NCI-H1694 (cell line): ENCODE measurements around the gene WNT4.

Experiments used
- DNase-seq: peaks from one replicate; lab custom pipeline; 2025; lab: John Stamatoyannopoulos, UW

Gene WNT4

GRCh38 chr1:22143065-22144033 is at the start of gene WNT4:
WNT4 (minus strand) TSS chr1:22143097; CDS start chr1:22142922, 175 bp downstream.
- no peak for DNase-seq

- no peak for DNase-seq
Observed at GRCh38 chr1:22190731-22191130, 47.8 kb upstream of the WNT4 start.

GRCh38 chr1:22190251-22190650 is 47.4 kb upstream of the WNT4 start:
- no peak for DNase-seq

- DNase-seq, result no peak
Observed at GRCh38 chr1:22189619-22190018, 46.7 kb upstream of the WNT4 start.

GRCh38 chr1:22188914-22189313 is 46.0 kb upstream of the WNT4 start:
- DNase-seq, result no peak

GRCh38 chr1:22188436-22188835 is 45.5 kb upstream of the WNT4 start:
- DNase-seq, result no peak

GRCh38 chr1:22186311-22186710 is 43.4 kb upstream of the WNT4 start:
- DNase-seq, result no peak

GRCh38 chr1:22184892-22185612 is 42.2 kb upstream of the WNT4 start:
- peak; percentile 81 for DNase-seq

- no peak for DNase-seq
Observed at GRCh38 chr1:22184454-22184853, 41.6 kb upstream of the WNT4 start.

GRCh38 chr1:22182715-22183114 is 39.8 kb upstream of the WNT4 start:
- no peak for DNase-seq

- no peak for DNase-seq
Observed at GRCh38 chr1:22179197-22179803, 36.4 kb upstream of the WNT4 start.

GRCh38 chr1:22177354-22178003 is 34.6 kb upstream of the WNT4 start:
- no peak for DNase-seq

GRCh38 chr1:22176258-22176657 is 33.4 kb upstream of the WNT4 start:
- no peak for DNase-seq

- DNase-seq, result no peak
Observed at GRCh38 chr1:22174446-22175220, 31.7 kb upstream of the WNT4 start.

- no peak for DNase-seq
Observed at GRCh38 chr1:22171951-22172715, 29.2 kb upstream of the WNT4 start.

- no peak for DNase-seq
Observed at GRCh38 chr1:22169816-22170215, 26.9 kb upstream of the WNT4 start.

- DNase-seq, result no peak
Observed at GRCh38 chr1:22168412-22168973, 25.6 kb upstream of the WNT4 start.

GRCh38 chr1:22166439-22166838 is 23.5 kb upstream of the WNT4 start:
- DNase-seq, result no peak

- no peak for DNase-seq
Observed at GRCh38 chr1:22164841-22165808, 22.2 kb upstream of the WNT4 start.
